Dedifferentiated amniotic fluid mesenchymal stem cell (primary cell): Measurements from ENCODE around the gene CLCA2.

Experiments
- DNase-seq: peaks from one replicate; pipeline ENCODE4 v3.0.0-alpha.2; 2016; ENCODE audit errors: extremely low spot score

Gene CLCA2

GRCh38 chr1:86429122-86429725, 5.3 kb downstream of the CLCA2 start:
- DNase-seq, result no peak

GRCh38 chr1:86429835-86430234, 5.9 kb downstream of the CLCA2 start:
- DNase-seq, result peak; percentile 94

GRCh38 chr1:86430376-86430775, 6.4 kb downstream of the CLCA2 start:
- no peak for DNase-seq

GRCh38 chr1:86434059-86434458, 10.1 kb downstream of the CLCA2 start:
- no peak for DNase-seq

- DNase-seq, result no peak
Measured at GRCh38 chr1:86435327-86435726, 11.4 kb downstream of the CLCA2 start.

GRCh38 chr1:86436041-86436440, 12.1 kb downstream of the CLCA2 start:
- peak; percentile 43 for DNase-seq

- no peak for DNase-seq
Measured at GRCh38 chr1:86441581-86441980, 17.6 kb downstream of the CLCA2 start.

- no peak for DNase-seq
Measured at GRCh38 chr1:86441997-86442396, 18.0 kb downstream of the CLCA2 start.

GRCh38 chr1:86445919-86446318, 21.9 kb downstream of the CLCA2 start:
- DNase-seq, result no peak

GRCh38 chr1:86447198-86447790, 23.3 kb downstream of the CLCA2 start:
- DNase-seq, result no peak

- DNase-seq, result no peak
Measured at GRCh38 chr1:86448670-86449069, 24.7 kb downstream of the CLCA2 start.

GRCh38 chr1:86449103-86449502, 25.1 kb downstream of the CLCA2 start:
- no peak for DNase-seq

- DNase-seq, result no peak
Measured at GRCh38 chr1:86450847-86451246, 26.9 kb downstream of the CLCA2 start.

- DNase-seq, result no peak
Measured at GRCh38 chr1:86453664-86454063, 29.7 kb downstream of the CLCA2 start.

- no peak for DNase-seq
Measured at GRCh38 chr1:86455073-86455472, 31.1 kb downstream of the CLCA2 start.

GRCh38 chr1:86460998-86461397, 37.0 kb downstream of the CLCA2 start:
- DNase-seq, result no peak

- no peak for DNase-seq
Measured at GRCh38 chr1:86461482-86461881, 37.5 kb downstream of the CLCA2 start.

- DNase-seq, result no peak
Measured at GRCh38 chr1:86464819-86465218, 40.8 kb downstream of the CLCA2 start.

GRCh38 chr1:86466109-86466844, 42.3 kb downstream of the CLCA2 start:
- DNase-seq, result no peak

GRCh38 chr1:86466986-86467385, 43.0 kb downstream of the CLCA2 start:
- DNase-seq, result peak; percentile 31

- no peak for DNase-seq
Measured at GRCh38 chr1:86468501-86468977, 44.6 kb downstream of the CLCA2 start, which contains the start of gene CLCA1. Gene CLCA1, plus strand, starts transcription at chr1:86468927. Its CDS starts 45 bp downstream, at chr1:86468972.

GRCh38 chr1:86470859-86471258, 46.9 kb downstream of the CLCA2 start:
- no peak for DNase-seq

GRCh38 chr1:86471291-86471690, 47.3 kb downstream of the CLCA2 start:
- no peak for DNase-seq
